CD4-positive, alpha-beta T cell (primary cell): ENCODE data around the gene C22orf39. TPM values are rescaled to one million over a fixed set of nuclear protein-coding genes. Genes with fewer than 3 reads are reported as not detected.

Experiments
- ATAC-seq: fragments of 200-7000 bp; cut with Tn5 transposase; one replicate; pipeline ENCODE4 v1.10.0; 2022; ENCODE audit warnings: mild to moderate bottlenecking; ENCODE audit not compliant: poor library complexity
- CTCF ChIA-PET: fragments of 350-600 bp; sonication (Branson Sonifier 250); formaldehyde crosslinking; loops from one replicate; lab custom pipeline; 2021; ENCODE audit warnings: antibody characterized with exemption, inconsistent platforms; lab: Charles Lee
- POLR2A ChIA-PET: fragments of 350-600 bp; sonication (Branson Sonifier 250); formaldehyde crosslinking; loops from one replicate; lab custom pipeline; 2021; ENCODE audit warnings: antibody characterized with exemption, inconsistent platforms; lab: Charles Lee
- DNase-seq, 14 experiments: peaks; one replicate each; pipeline ENCODE4 v3.0.0-alpha.2; 2013 to 2020; ENCODE audit warnings: mixed read lengths in 2 of 14
- H3K27ac ChIP-seq, 2 donors: one replicate each; pipeline versions ENCODE4 v1.5.1 to v1.7.0; 2013; ENCODE audit warnings: low read length in 2 of 2, low read depth in 1 of 2, mild to moderate bottlenecking in 1 of 2
- H3K27me3 ChIP-seq, 2 experiments: 1 replicate in 1 of 2; 2 replicates in 1 of 2; pipeline versions ENCODE4 v1.6.1 to v1.7.0; 2013; ENCODE audit warnings: low read length in 2 of 2, control low read depth in 1 of 2, mild to moderate bottlenecking in 1 of 2, moderate library complexity in 1 of 2; ENCODE audit not compliant: insufficient read depth in 2 of 2, control insufficient read depth in 1 of 2
- H3K36me3 ChIP-seq: one replicate; pipeline ENCODE4 v1.6.1; 2013; ENCODE audit warnings: low read length, control low read depth; ENCODE audit not compliant: insufficient read depth
- H3K4me1 ChIP-seq: one replicate; pipeline ENCODE4 v1.6.1; 2013; ENCODE audit warnings: low read length, control low read depth; ENCODE audit not compliant: insufficient read depth
- H3K4me3 ChIP-seq: one replicate; pipeline ENCODE4 v1.5.1; 2013; ENCODE audit warnings: mild to moderate bottlenecking, low read length, moderate library complexity
- H3K9me3 ChIP-seq, 2 experiments: 1 replicate in 1 of 2; 2 replicates in 1 of 2; pipeline versions ENCODE4 v1.6.1 to v1.7.0; 2013; ENCODE audit warnings: low read length in 2 of 2, mild to moderate bottlenecking in 2 of 2, control low read depth in 1 of 2, moderate library complexity in 1 of 2; ENCODE audit not compliant: control insufficient read depth in 1 of 2, insufficient read depth in 1 of 2
- H3K27ac Mint-ChIP-seq: one replicate; pipeline ENCODE4 v1.8.0; 2020; ENCODE audit warnings: mixed read lengths
- H3K27me3 Mint-ChIP-seq: one replicate; pipeline ENCODE4 v1.8.0; 2021; ENCODE audit warnings: mixed read lengths
- H3K36me3 Mint-ChIP-seq: one replicate; pipeline ENCODE4 v1.8.0; 2021; ENCODE audit warnings: low read depth, mixed read lengths
- H3K4me1 Mint-ChIP-seq: one replicate; pipeline ENCODE4 v1.8.0; 2021; ENCODE audit warnings: low read depth, mixed read lengths
- H3K4me3 Mint-ChIP-seq: one replicate; pipeline ENCODE4 v1.8.0; 2020; ENCODE audit warnings: mild to moderate bottlenecking, mixed read lengths
- H3K9me3 Mint-ChIP-seq: one replicate; pipeline ENCODE4 v1.8.0; 2020; ENCODE audit warnings: mixed read lengths
- intact Hi-C, 2 experiments: fragments of 100-400 bp; cut with DNase I in 1 of 2; cut with micrococcal nuclease in 1 of 2; formaldehyde crosslinking; loops; one replicate each; pipeline versions ENCODE4 v1.15.1 to v1.9.0; 2023 to 2025; cut with DNase I, micrococcal nuclease
- total RNA-seq, 174 experiments: library from RNA in 2 of 174; stranded (reverse) in 2 of 174; gene quantifications; one replicate each; pipeline ENCODE4 v1.2.3 and lab custom pipeline; 2021 to 2026
- TF ChIP-seq, protein P1 (sequence below): fragments of 200-600 bp; IDR thresholded peaks from one replicate; pipeline ENCODE4 v1.8.0; 2022; ENCODE audit warnings: antibody characterized with exemption, mild to moderate bottlenecking

The C22orf39 gene
- total RNA-seq, 2 experiments from 2014 or later: 30.2 to 32.6 TPM

DNA sequence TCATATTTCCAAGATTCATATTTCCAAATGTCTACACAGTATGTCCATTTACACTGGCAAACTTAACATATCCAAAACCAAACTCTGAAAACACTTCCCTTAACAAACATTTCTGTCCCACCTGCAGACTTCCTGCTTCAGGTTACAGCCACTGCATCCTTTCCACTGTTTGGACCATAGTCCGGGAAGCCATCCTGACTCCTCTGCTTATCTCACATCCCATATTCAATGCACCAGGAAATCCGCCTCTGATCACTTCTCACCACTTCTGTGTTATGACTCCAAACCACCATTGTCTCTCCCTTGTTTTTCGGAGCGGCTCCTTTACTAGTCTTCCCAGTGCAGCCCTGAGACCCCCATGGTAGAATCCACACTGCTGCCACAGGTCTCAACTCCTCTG lies 46.0 kb downstream of the C22orf39 start:
- intact Hi-C loops: loop anchor here in 1 of 2 experiments (10.0 kb wide), 1 partner anchor 223 kb away; no protein-coding TSS in a partner anchor
- Histone ChIP-seq H3K36me3 (peaks cover 59% of the 10 kb centered on the region), H3K4me3 (no peak overlapping the region), H3K9me3 (no peaks in the 10 kb centered on the region), H3K27me3 (no peaks in the 10 kb centered on the region), H3K4me1 (no peaks in the 10 kb centered on the region), H3K27ac (no peak overlapping the region)
- ChIA-PET POLR2A (no interaction called here), CTCF (no interaction called here)
- no peaks in the 10 kb centered on the region for H3K9me3 Mint-ChIP-seq
- H3K4me1 Mint-ChIP-seq: no peaks in the 10 kb centered on the region
- no peak for ATAC-seq
- TF ChIP-seq, protein P1, sequence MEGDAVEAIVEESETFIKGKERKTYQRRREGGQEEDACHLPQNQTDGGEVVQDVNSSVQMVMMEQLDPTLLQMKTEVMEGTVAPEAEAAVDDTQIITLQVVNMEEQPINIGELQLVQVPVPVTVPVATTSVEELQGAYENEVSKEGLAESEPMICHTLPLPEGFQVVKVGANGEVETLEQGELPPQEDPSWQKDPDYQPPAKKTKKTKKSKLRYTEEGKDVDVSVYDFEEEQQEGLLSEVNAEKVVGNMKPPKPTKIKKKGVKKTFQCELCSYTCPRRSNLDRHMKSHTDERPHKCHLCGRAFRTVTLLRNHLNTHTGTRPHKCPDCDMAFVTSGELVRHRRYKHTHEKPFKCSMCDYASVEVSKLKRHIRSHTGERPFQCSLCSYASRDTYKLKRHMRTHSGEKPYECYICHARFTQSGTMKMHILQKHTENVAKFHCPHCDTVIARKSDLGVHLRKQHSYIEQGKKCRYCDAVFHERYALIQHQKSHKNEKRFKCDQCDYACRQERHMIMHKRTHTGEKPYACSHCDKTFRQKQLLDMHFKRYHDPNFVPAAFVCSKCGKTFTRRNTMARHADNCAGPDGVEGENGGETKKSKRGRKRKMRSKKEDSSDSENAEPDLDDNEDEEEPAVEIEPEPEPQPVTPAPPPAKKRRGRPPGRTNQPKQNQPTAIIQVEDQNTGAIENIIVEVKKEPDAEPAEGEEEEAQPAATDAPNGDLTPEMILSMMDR: no peak
- DNase-seq: no peak
- no peak overlapping the region for H3K27ac Mint-ChIP-seq
- no peaks in the 10 kb centered on the region for H3K27me3 Mint-ChIP-seq
- H3K36me3 Mint-ChIP-seq: peaks cover 84% of the 10 kb centered on the region
- no peak overlapping the region for H3K4me3 Mint-ChIP-seq

DNA sequence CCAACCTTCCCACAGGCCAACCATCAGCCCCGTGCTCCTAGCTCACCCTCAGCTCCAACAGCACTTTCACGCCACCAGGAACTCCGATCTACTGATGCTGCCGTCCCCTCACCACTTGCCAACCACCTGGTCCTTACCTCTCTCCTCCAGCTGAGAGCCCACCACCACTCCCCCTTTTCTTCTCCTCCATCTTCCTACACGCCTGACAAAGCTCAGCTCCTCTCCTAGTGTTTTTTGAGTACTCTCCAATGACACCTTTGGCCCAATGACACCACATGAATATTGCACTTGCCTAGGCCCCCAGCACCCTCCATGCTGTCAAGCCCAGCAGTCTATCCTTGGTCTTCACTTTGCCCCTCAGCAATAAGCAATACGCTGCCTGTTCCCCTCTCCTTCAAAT lies 46.6 kb downstream of the C22orf39 start:
- Mint-ChIP-seq H3K4me1 (no peaks in the 10 kb centered on the region), H3K27me3 (no peaks in the 10 kb centered on the region), H3K9me3 (no peaks in the 10 kb centered on the region), H3K27ac (no peak overlapping the region), H3K36me3 (peaks cover 85% of the 10 kb centered on the region), H3K4me3 (no peak overlapping the region)
- intact Hi-C loops: loop anchor here in 1 of 2 experiments (10.0 kb wide), 1 partner anchor 224 kb away; no protein-coding TSS in a partner anchor
- no peaks in the 10 kb centered on the region for H3K4me1 ChIP-seq
- POLR2A ChIA-PET: no interaction called here
- H3K36me3 ChIP-seq: peaks cover 57% of the 10 kb centered on the region
- no peaks in the 10 kb centered on the region for H3K9me3 ChIP-seq
- TF ChIP-seq, protein P1: no peak
- DNase-seq (no peak), ATAC-seq (no peak)
- no peak overlapping the region for H3K4me3 ChIP-seq
- H3K27me3 ChIP-seq: no peaks in the 10 kb centered on the region
- CTCF ChIA-PET: no interaction called here
- H3K27ac ChIP-seq: no peak overlapping the region

DNA sequence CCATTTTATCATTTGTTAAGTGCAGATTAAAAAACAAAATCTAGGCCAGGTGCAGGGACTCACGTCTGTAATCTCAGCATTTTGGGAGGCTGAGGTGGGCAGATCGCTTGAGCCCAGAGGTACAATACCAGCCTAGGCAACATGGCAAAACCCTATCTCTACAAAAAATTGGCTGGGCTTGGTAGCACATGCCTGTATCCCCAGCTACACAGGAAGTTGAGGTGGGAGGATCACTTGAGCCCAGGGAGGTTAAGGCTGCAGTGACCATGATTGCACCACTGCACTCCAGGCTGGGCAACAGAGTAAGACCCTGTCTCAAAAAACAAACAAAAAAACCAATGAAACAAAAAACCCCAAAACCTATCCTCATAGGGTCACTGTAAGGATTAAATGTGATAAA lies 48.9 kb downstream of the C22orf39 start:
- H3K4me3 Mint-ChIP-seq: no peak overlapping the region
- H3K36me3 ChIP-seq: peaks cover 64% of the 10 kb centered on the region
- no peaks in the 10 kb centered on the region for H3K27me3 Mint-ChIP-seq
- peaks cover 88% of the 10 kb centered on the region for H3K36me3 Mint-ChIP-seq
- ChIA-PET CTCF (no interaction called here), POLR2A (no interaction called here)
- TF ChIP-seq, protein P1: no peak
- intact Hi-C loops: no loop called here
- no peak overlapping the region for H3K27ac ChIP-seq
- no peaks in the 10 kb centered on the region for H3K27me3 ChIP-seq
- no peaks in the 10 kb centered on the region for H3K9me3 Mint-ChIP-seq
- no peak overlapping the region for H3K27ac Mint-ChIP-seq
- no peaks in the 10 kb centered on the region for H3K9me3 ChIP-seq
- H3K4me3 ChIP-seq: no peak overlapping the region
- ATAC-seq: no peak
- no peaks in the 10 kb centered on the region for H3K4me1 Mint-ChIP-seq
- H3K4me1 ChIP-seq: no peaks in the 10 kb centered on the region
- no peak for DNase-seq
